OCI-LY1 (cell line): ENCODE data around the gene ACTL9.

ENCODE experiments used
- EZH2 ChIP-seq: fragments of 200-600 bp; sonication (generic), shearing (Covaris generic); IDR thresholded peaks from 2 replicates; pipeline ENCODE4 v1.8.0; 2017; ENCODE audit warnings: borderline replicate concordance, mixed run types, mild to moderate bottlenecking, antibody characterized with exemption, low read length, moderate library complexity, mixed read lengths
- TF ChIP-seq, protein P1 (sequence below): fragments of 200-600 bp; sonication (generic), shearing (Covaris generic); IDR thresholded peaks from 2 replicates; pipeline ENCODE4 v1.5.1; 2017; ENCODE audit warnings: mild to moderate bottlenecking, antibody characterized with exemption, low read length, moderate library complexity, mixed read lengths

DNA sequence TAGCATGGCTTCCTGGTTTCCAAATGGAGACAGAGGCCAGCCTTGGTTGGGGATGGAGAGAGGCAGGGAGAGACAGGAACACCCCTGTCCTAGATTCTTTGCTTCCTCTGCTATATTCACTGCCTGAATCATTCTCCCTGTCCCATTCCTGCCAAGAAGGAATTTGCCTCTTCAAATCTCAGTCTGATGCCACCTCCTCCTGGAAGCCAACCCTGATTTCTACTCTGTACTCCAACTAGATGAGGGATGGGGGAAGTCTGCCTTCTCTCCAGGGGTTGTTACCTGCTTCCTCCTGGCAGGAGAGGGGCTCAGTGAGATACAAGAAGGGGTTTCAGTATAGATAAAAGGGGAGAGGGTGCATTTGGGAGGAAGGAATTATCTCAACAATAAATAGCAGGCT is 1.3 kb upstream of the ACTL9 start:
- no peak for TF ChIP-seq EZH2
- TF ChIP-seq, protein P1, sequence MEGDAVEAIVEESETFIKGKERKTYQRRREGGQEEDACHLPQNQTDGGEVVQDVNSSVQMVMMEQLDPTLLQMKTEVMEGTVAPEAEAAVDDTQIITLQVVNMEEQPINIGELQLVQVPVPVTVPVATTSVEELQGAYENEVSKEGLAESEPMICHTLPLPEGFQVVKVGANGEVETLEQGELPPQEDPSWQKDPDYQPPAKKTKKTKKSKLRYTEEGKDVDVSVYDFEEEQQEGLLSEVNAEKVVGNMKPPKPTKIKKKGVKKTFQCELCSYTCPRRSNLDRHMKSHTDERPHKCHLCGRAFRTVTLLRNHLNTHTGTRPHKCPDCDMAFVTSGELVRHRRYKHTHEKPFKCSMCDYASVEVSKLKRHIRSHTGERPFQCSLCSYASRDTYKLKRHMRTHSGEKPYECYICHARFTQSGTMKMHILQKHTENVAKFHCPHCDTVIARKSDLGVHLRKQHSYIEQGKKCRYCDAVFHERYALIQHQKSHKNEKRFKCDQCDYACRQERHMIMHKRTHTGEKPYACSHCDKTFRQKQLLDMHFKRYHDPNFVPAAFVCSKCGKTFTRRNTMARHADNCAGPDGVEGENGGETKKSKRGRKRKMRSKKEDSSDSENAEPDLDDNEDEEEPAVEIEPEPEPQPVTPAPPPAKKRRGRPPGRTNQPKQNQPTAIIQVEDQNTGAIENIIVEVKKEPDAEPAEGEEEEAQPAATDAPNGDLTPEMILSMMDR = no peak
